Suprapubic skin (tissue), 4 donors: ENCODE results near the gene ZNF335. TPM values are rescaled to one million over a fixed set of nuclear protein-coding genes. Genes with fewer than 3 reads are reported as not detected.

Source experiments
- DNase-seq, 2 donors: peaks; one replicate each; pipeline ENCODE4 v3.0.0-alpha.2; 2019; ENCODE audit warnings: low spot score in 2 of 2
- H3K27ac ChIP-seq: fragments of 200-600 bp; sonication (generic); one replicate; pipeline ENCODE4 v1.5.1; 2019
- H3K27me3 ChIP-seq: fragments of 200-600 bp; sonication (generic); one replicate; pipeline ENCODE4 v1.5.1; 2019
- H3K36me3 ChIP-seq: fragments of 200-600 bp; sonication (generic); one replicate; pipeline ENCODE4 v1.5.1; 2019
- H3K4me1 ChIP-seq: fragments of 200-600 bp; sonication (generic); one replicate; pipeline ENCODE4 v1.5.1; 2019
- H3K4me3 ChIP-seq: fragments of 200-600 bp; sonication (generic); one replicate; pipeline ENCODE4 v1.5.1; 2019; ENCODE audit warnings: mild to moderate bottlenecking
- H3K9me3 ChIP-seq: fragments of 200-600 bp; sonication (generic); one replicate; pipeline ENCODE4 v1.5.1; 2019
- CTCF ChIP-seq, 2 donors: fragments of 200-600 bp in 1 of 2; fragments of 450-650 bp in 1 of 2; sonication (generic) in 1 of 2; IDR thresholded peaks; one replicate each; pipeline ENCODE4 v1.5.1; 2016 to 2019; ENCODE audit warnings: antibody characterized with exemption in 2 of 2, mild to moderate bottlenecking in 1 of 2, moderate library complexity in 1 of 2
- EP300 ChIP-seq: sonication (generic); formaldehyde crosslinking; IDR thresholded peaks from one replicate; pipeline ENCODE4 v1.6.1; 2017; ENCODE audit warnings: antibody characterized with exemption
- POLR2A ChIP-seq, 2 donors: fragments of 450-650 bp; IDR thresholded peaks; one replicate each; pipeline ENCODE4 v1.6.1; 2017; ENCODE audit warnings: antibody characterized with exemption in 2 of 2, mild to moderate bottlenecking in 2 of 2, moderate library complexity in 2 of 2
- POLR2AphosphoS5 ChIP-seq, 3 donors: sonication (generic); formaldehyde crosslinking; IDR thresholded peaks; one replicate each; pipeline ENCODE4 v1.6.1; 2017; ENCODE audit warnings: antibody characterized with exemption in 3 of 3
- WGBS: methylation state at CpG from one replicate; pipeline ENCODE4 v1.1.5; 2018; 5-methylcytosine and 5-hydroxymethylcytosine counted together
- total RNA-seq, 4 donors: library from RNA; depleted of rRNA; stranded (reverse); fragments of >200 nt; gene quantifications; one replicate each; pipeline ENCODE4 v1.1.0, GENCODE V29; 2016

Gene ZNF335
- total RNA-seq, 4 donors from 2014 or later = 25.8 to 62.6 (median 35.1) TPM

- no peaks in the 10 kb centered on the region for H3K4me1 ChIP-seq
- whole genome bisulfite sequencing = 82% methylated on average over 8 of the region's 9 CpGs
- H3K27me3 ChIP-seq = no peaks in the 10 kb centered on the region
- DNase-seq = peak; percentile 34 to 78
- H3K36me3 ChIP-seq = peaks cover 95% of the 10 kb centered on the region
- TF ChIP-seq POLR2A (IDR thresholded peaks at IDR 0.05) (no peak), POLR2AphosphoS5 (IDR thresholded peaks at IDR 0.05) (no peak), EP300 (no peak), CTCF (IDR thresholded peaks at IDR 0.05) (no peak)
- H3K27ac ChIP-seq = no peak overlapping the region
- no peak overlapping the region for H3K4me3 ChIP-seq
- H3K9me3 ChIP-seq = no peaks in the 10 kb centered on the region
Observed at GRCh38 chr20:45964006-45964400, 8.0 kb downstream of the ZNF335 start.

GRCh38 chr20:45963059-45964005 is 8.7 kb downstream of the ZNF335 start:
- TF ChIP-seq EP300 (no peak), CTCF (IDR thresholded peaks at IDR 0.05) (peak in 1 of 2 donors; percentile 22)
- no peak overlapping the region for H3K27ac ChIP-seq
- peak in 1 of 2 donors; percentile 61 for DNase-seq
- H3K4me1 ChIP-seq = no peaks in the 10 kb centered on the region
- H3K36me3 ChIP-seq = peaks cover 96% of the 10 kb centered on the region
- no peaks in the 10 kb centered on the region for H3K9me3 ChIP-seq
- H3K4me3 ChIP-seq = no peak overlapping the region
- H3K27me3 ChIP-seq = no peaks in the 10 kb centered on the region
- 76% methylated on average over 27 of the region's 34 CpGs for WGBS

GRCh38 chr20:45962031-45962755 is 9.8 kb downstream of the ZNF335 start:
- Histone ChIP-seq H3K9me3 (no peaks in the 10 kb centered on the region), H3K27ac (no peak overlapping the region), H3K4me3 (no peak overlapping the region), H3K36me3 (peaks cover 96% of the 10 kb centered on the region), H3K4me1 (no peaks in the 10 kb centered on the region), H3K27me3 (no peaks in the 10 kb centered on the region)
- 96% methylated on average over 15 of the region's 26 CpGs for WGBS
- peak; percentile 56 to 71 for DNase-seq
- TF ChIP-seq EP300 (no peak), POLR2AphosphoS5 (IDR thresholded peaks at IDR 0.05) (no peak), CTCF (IDR thresholded peaks at IDR 0.05) (no peak), POLR2A (IDR thresholded peaks at IDR 0.05) (no peak)

- TF ChIP-seq POLR2A (IDR thresholded peaks at IDR 0.05) (no peak), CTCF (IDR thresholded peaks at IDR 0.05) (no peak), POLR2AphosphoS5 (IDR thresholded peaks at IDR 0.05) (no peak), EP300 (no peak)
- H3K4me1 ChIP-seq = no peaks in the 10 kb centered on the region
- DNase-seq = peak; percentile 32 to 70
- H3K27me3 ChIP-seq = no peaks in the 10 kb centered on the region
- H3K27ac ChIP-seq = no peak overlapping the region
- no peak overlapping the region for H3K4me3 ChIP-seq
- no peaks in the 10 kb centered on the region for H3K9me3 ChIP-seq
- peaks cover 90% of the 10 kb centered on the region for H3K36me3 ChIP-seq
- 92% methylated on average over 12 of the region's 14 CpGs for WGBS
Observed at GRCh38 chr20:45959956-45960630, 11.9 kb downstream of the ZNF335 start.
